A549 treated with DMSO at 1 μM for 4 hours (cell line): Measurements from ENCODE around the gene S100A11. TPM values are rescaled to one million over a fixed set of nuclear protein-coding genes. Genes with fewer than 3 reads are reported as not detected.

Experiments used
- total RNA-seq: library from RNA; stranded (reverse); fragments of 200-300 nt; extraction: Qiagen RNA extraction; gene quantifications from 5 replicates; pipeline ENCODE4 v1.2.3, GENCODE V29; 2022; ENCODE audit warnings: low read depth

S100A11 gene
- total RNA-seq, result 1,732 to 1,898 TPM (median 1,814 TPM) in 5 replicates

GRCh38 chr1:152036267-152037216 lies at the start of gene S100A11:
Gene S100A11 (minus strand): TSS chr1:152037004. CDS start chr1:152036915, 89 bp downstream.

GRCh38 chr1:151993734-151994496 lies 42.9 kb downstream of the S100A11 start, which contains the start of gene S100A10:
Gene S100A10 (minus strand): TSS chr1:151993859. CDS start chr1:151986230, 7,629 bp downstream.

Other genes with a start within 250 kb of the S100A11 start
- gene TDRKH, start 246.5 kb downstream of the S100A11 start, total RNA-seq, result 5.2 to 6.9 TPM (median 6.5 TPM) in 5 replicates
- gene LINGO4, start 231.6 kb downstream of the S100A11 start, total RNA-seq, result not detected in 5 replicates
- 0.02 to 0.07 TPM (median 0.03 TPM) in 3 of 5 replicates, not detected in the others for gene RORC, start 205.2 kb downstream of the S100A11 start, total RNA-seq
- gene C2CD4D, start 197.2 kb downstream of the S100A11 start, total RNA-seq, result not detected in 5 replicates
- gene THEM5, start 183.3 kb downstream of the S100A11 start, total RNA-seq, result not detected in 5 replicates
- gene THEM4, start 127.5 kb downstream of the S100A11 start, total RNA-seq, result 13.3 to 15.5 TPM (median 13.8 TPM) in 5 replicates
- 1,693 to 2,312 TPM (median 1,909 TPM) in 5 replicates for gene S100A10, start 43.1 kb downstream of the S100A11 start, total RNA-seq
- not detected in 5 replicates for gene TCHHL1, start 52.1 kb upstream of the S100A11 start, total RNA-seq
- gene TCHH, start 78.4 kb upstream of the S100A11 start, total RNA-seq, result 0.17 to 0.28 TPM (median 0.24 TPM) in 5 replicates
- gene RPTN, start 122.2 kb upstream of the S100A11 start, total RNA-seq, result 0.03 TPM in 1 of 5 replicates, not detected in the others
- gene HRNR, start 187.2 kb upstream of the S100A11 start, total RNA-seq, result not detected in 5 replicates